Stimulated activated CD4-positive, alpha-beta T cell treated with anti-CD3 and anti-CD28 coated beads, Interleukin-12 subunit alpha, Interleukin-12 subunit beta, amount 100 ng/mL, for 48 hours (primary cell): ENCODE measurements around the gene SPI1.
"Not testable (repeated sequence)": the region's sequence is repeated elsewhere in the genome, so short reads cannot be mapped to it uniquely, and the experiment has no call there.

ENCODE experiments used
- DNase-seq, 3 donors: peaks; one replicate each; pipeline ENCODE4 v3.0.0-alpha.2; 2020; ENCODE audit warnings: low read depth in 2 of 3, low spot score in 1 of 3

SPI1 gene

DNA sequence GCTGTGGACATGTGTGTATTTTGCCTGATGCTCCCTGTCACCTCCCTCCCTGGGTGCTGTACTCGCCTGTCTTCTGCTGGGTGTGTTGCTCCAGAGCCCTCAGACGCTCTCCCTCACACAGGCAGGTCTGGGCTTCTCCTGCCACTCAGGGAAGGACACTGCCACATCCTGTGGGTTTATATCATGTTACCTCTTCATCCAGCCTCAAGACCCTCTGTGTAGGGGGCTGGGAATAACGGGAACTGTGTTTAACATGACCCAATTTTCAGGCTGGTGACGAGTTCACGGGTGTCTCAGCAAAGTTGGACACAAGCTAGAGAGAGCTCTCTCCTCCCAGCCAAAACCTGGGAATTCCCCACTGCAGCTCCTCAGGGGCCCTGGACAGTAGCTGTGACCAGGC lies 50.4 kb downstream of the SPI1 start:
- no peak for DNase-seq

DNA sequence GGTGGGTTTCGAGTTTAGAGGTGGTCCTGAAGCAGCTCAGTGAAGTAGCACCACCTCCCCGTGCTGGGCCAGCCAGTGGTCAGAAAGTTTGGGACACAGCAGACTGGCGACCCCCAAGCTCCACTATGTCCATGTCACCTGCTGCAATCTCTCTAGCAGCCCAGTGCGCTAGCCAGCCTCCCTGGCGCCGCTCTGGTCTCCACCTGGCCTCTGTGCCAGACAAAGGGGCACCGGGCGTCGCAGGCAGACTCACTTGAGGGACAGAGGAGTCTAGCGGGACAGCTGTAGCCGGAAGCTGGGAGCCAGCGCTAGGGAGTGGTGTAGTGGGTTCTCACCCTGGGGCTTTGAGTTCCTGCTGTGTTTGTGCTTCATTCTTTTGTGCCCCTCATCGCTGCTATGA lies 51.3 kb downstream of the SPI1 start:
- no peak for DNase-seq

DNA sequence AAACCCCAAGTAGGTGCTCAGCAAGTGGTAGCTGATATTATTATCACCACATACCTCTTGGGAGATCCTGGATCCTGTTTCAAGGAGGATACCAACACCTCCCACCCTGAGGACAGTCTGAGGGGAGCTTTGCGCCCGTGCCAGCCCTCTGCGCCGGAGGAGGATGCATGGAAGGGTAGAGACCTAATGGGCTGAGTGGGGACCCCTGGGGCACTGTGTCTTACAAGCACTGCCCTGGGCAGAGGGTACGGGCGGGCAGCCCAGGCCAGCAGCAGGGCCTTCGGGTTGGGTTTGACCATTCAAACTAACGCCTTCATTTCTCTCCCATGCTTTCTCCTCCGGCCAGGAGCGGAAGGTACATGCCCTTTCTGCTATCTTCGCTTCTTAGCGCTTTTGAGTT lies 52.1 kb downstream of the SPI1 start:
- DNase-seq: no peak

DNA sequence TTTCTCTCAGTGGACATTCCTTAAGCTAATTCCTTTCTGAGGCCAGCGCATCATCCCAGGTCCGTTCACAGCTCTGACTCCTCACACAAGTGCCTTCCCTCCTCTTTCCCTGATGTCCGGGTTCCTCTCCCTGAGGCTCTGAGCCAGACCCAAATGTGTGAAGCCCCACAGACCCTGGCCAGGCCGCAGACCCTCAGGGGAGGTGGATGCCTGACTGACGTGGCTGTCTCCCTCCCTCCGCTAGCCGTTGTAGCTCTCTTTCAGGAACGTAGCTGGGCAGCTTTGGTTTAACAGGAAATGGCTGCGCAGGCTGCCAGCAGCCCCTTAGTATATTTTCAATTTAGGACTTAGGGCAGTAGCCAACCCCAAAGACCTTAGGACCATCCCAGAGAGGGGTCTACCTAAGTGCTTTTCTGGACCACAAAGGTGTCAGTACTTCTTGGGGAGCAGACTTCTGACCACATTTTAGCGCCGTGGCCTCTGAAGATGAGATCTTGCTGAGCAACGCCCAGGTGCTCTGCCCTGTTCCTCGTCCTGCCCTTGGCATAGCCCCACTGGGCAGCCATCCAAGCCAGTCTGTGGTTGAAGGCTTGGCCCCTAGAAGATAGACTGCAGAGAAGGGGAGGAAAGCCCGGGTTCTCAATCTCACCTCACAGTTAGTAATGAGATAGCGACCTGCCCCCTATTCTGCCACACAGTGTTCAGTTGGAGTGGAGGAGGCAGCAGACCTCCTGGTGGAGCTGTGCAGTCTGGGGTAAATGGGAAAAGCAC lies 52.9 kb downstream of the SPI1 start:
- no peak for DNase-seq

DNA sequence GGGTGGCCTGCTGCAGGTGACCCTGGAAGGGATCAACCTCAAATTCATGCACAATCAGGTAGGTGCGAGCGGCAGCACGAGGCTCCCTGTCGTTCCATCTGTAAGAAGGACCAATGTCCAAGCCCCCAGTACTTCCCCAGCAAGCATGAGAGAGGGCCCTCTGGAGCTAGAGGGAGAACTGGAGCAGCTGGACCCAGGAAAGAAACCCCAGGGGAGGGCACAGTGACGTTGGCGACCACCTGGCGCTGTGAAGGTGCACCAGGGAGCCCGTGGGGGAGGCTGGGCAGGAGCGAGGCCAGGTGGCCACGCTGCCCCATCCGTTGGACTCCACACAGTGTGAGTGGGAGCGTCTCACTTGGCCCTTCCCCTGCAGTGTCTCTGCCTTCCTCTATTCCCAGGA lies 53.8 kb downstream of the SPI1 start:
- no peak for DNase-seq

DNA sequence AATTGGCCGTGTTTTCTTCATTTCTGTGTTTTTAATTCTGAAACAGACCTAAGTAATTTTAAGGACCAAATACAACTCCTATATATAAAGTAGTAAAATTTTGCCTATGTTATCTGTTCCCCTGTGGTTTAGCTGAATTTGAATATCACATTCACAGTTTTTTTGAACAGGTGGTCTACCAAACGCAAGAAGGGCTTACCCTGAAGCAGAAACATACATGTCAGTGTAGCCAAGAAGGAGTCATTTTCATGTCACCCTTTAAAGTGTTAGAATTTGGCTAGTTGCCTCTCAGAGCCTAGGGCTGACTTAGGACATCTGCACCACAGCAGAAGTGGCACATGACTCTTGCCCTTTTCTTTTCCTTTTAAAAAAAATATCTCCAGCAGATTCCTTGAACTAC lies 60.2 kb downstream of the SPI1 start:
- no peak for DNase-seq

DNA sequence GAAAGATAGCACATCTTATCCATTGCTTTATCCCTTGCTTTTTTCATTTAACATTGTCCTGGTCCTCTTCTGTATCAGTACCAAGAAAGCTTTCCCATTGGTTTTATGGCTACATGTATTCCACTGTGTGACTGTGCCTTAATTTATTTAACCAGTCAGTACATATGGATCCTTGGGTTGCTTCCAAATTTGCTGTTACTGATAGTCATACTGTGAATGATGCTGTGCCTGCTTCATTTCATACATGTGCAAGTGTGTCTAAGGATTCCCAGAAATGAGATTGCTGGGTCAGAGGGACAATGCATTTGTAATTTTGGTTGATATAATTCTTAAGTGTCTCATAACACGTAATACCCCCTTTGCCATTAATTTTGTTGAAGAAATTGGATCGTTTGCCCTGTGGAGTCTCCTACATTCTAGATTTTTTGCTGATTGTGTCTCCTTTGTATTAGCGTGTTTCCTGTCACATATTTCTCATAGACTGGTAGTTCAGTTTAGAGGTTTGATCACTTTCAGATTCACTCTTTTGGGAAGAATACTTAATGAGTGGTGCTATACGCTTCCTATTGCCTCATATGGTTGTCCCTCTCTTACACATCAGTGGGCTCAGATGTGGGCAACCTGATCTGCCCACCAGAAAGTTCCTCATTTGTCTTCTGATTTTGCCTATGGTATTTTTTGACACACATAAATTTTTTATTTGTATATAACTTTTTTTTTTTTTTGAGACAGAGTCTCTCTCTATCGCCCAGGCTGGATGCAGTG lies 61.1 kb downstream of the SPI1 start:
- no peak for DNase-seq

DNA sequence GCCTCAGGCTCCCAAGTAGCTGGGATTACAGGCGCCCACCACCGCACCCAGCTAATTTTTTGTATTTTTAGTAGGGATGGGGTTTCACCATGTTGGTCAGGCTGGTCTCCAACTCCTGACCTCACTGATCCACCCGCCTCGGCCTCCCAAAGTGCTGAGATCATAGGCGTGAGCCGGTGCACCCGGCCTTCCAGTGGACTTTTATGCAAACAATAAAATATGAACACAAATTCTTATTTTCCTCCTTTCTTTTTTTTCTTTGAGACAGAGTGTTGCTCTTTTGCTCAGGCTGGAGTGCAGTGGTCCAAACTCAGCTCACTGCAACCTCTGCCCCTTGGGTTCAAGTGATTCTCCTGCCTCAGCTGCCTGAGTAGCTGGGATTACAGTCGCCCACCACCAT lies 61.8 kb downstream of the SPI1 start:
- DNase-seq: not testable (repeated sequence)

DNA sequence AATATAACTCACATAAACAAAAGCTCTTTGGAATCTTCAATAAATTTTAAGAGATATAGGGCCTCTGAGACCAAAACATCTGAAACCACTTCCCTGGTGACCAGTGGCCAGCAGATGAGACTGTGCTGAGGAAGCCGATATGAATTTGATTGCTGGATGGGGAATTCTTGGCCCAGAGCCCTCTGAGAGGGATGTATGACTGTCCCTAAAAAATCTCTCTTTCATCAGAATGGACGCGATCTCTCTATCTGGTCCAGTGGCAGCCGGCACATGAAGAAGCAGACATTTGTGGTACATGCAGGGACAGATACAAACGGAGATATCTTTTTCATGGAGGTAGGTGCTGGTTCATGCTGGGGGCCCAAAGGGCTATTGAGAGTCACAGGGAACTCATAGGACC lies 63.4 kb downstream of the SPI1 start:
- DNase-seq: no peak

DNA sequence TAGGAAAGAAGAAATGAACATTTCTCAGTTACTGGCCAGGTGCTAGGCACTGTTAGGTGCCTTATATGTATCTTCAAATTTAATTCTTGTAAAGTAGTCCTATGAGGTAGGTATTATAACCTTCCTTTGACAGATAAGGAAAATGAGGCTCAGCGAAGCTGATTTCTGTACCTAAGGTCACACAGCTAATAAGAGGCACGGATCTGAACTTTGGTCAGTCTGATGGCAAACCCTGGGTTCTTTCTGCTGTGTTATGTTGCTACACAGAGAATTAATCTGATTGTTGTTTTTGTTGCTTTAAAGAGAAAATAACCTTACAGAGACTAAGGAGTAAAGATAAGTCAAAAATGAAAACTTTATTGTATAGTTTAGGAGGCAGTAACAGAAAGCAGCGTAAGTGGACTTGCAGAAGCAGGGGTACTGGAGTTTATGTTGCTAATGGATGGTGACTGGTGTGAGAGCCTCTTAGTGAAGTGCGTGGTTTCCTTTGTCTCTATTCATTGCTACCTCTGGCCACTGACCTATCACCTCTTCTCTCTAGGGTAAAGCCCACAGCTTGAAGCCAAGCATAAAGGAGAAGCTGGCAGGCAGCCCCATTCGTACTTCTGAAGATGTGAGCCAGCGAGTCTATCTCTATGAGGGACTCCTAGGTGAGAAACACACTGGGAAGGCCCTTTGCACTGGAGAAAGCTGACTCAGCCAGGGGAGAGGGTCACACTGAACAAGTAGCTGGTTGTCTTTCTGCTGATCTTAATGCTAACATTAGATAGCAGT lies 70.1 kb downstream of the SPI1 start:
- no peak for DNase-seq

DNA sequence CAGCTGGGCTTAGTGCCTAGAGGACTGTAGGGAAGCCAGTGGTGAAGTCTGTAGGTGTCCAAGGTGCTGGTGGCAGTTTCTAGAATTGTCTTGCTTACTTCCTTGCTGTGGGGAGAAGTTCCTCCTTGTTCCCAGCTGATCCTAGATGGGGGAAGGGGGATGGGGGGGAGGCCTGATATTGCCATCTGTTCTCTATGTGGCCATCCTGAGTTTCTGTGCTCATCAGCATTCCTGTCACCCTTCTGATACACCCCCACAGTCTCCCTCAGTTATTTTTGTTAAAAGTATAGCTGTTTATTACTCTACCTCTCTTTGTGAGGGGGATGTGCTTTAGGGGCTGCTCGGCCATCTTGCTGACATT lies 71.9 kb downstream of the SPI1 start:
- no peak for DNase-seq

DNA sequence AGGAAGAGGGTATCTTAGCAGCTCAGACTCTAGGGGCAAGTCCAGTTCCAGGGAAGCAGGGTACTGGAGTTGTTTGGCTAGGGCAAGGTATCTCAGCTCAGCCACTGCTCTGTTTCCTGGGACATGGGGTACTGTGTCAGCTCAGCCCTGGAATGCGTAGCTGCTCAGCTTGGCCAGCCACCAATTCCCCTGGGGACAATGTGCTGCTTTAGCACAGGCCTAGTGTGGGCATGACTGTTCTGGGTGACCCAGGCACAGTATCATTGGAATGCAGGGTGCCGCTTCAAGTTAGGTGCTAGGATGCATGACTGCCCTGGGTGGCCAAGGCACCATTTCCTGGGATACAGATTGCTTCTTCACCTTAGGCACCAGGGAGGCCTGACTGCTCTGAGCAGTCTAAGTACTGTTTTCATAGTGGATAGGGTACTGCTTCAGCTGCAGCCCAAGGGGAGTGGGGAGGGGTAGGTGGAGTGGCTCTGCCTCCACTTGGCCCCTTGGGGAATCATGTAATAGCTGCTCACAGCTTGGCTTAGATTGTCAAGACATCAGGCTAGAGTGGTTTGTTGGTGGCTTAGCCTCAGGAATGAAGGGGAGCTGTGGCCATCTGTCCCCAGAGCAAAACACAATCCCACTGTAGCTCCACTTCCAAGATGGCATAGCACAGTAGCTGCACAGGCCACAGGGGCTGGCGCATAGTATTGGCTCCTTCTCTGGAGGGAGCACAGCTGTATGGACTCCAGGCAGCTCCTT lies 72.4 kb downstream of the SPI1 start:
- no peak for DNase-seq
